Measurements from ENCODE around the gene IFNAR1.

GRCh38 chr21:33398361-33398760 is 73.6 kb downstream of the IFNAR1 start:
- no peak for TF ChIP-seq CTCF (IDR thresholded peaks at IDR 0.05)
- no peak for TF ChIP-seq EP300 (IDR thresholded peaks at IDR 0.05)
- TF ChIP-seq POLR2A (IDR thresholded peaks at IDR 0.05) = no peak
